HEK293 (cell line): Measurements from ENCODE around the gene SEC61A2.

Experiments
- BCL11B ChIP-seq: fragments of 450-650 bp; formaldehyde crosslinking; IDR thresholded peaks from 2 replicates; pipeline ENCODE4 v1.5.1; 2016; ENCODE audit warnings: low read depth, missing biosample characterization, missing genetic modification characterization
- FEZF1 ChIP-seq: fragments of 450-650 bp; formaldehyde crosslinking; IDR thresholded peaks from 2 replicates; pipeline ENCODE4 v1.5.1; 2016; ENCODE audit warnings: missing biosample characterization, missing genetic modification characterization
- HOXC10 ChIP-seq: sonication (generic); formaldehyde crosslinking; IDR thresholded peaks from 2 replicates; pipeline ENCODE4 v1.8.1; 2023; ENCODE audit warnings: mild to moderate bottlenecking, missing genetic modification reagents
- MEIS1 ChIP-seq: sonication (generic); formaldehyde crosslinking; IDR thresholded peaks from 2 replicates; pipeline ENCODE4 v1.8.1; 2022; ENCODE audit warnings: missing genetic modification reagents, mild to moderate bottlenecking, borderline replicate concordance
- TCF7L2 ChIP-seq: IDR thresholded peaks from 2 replicates; pipeline ENCODE4 v1.6.1; 2011; ENCODE audit warnings: low read depth, mild to moderate bottlenecking, inconsistent platforms, low read length, moderate library complexity, borderline replicate concordance
- WT1 ChIP-seq: fragments of 450-650 bp; formaldehyde crosslinking; IDR thresholded peaks from 2 replicates; pipeline ENCODE4 v1.5.1; 2016; ENCODE audit warnings: missing biosample characterization, missing genetic modification characterization
- ZBTB1 ChIP-seq: fragments of 450-650 bp; formaldehyde crosslinking; IDR thresholded peaks from 2 replicates; pipeline ENCODE4 v1.5.1; 2016; ENCODE audit warnings: missing biosample characterization, missing genetic modification characterization
- ZFP37 ChIP-seq: fragments of 450-650 bp; formaldehyde crosslinking; IDR thresholded peaks from 2 replicates; pipeline ENCODE4 v1.5.1; 2016; ENCODE audit warnings: missing biosample characterization, missing genetic modification characterization
- ZNF114 ChIP-seq: fragments of 450-650 bp; formaldehyde crosslinking; IDR thresholded peaks from 2 replicates; pipeline ENCODE4 v1.5.0; 2017; ENCODE audit warnings: missing biosample characterization, missing genetic modification characterization
- ZNF132 ChIP-seq: fragments of 450-650 bp; formaldehyde crosslinking; IDR thresholded peaks from 2 replicates; pipeline ENCODE4 v1.5.1; 2017; ENCODE audit warnings: missing biosample characterization, missing genetic modification characterization, borderline replicate concordance
- ZNF133 ChIP-seq: fragments of 450-650 bp; formaldehyde crosslinking; IDR thresholded peaks from 2 replicates; pipeline ENCODE4 v1.5.1; 2016; ENCODE audit warnings: missing biosample characterization, missing genetic modification characterization
- ZNF155 ChIP-seq: fragments of 450-650 bp; formaldehyde crosslinking; IDR thresholded peaks from 2 replicates; pipeline ENCODE4 v1.5.1; 2016; ENCODE audit warnings: missing biosample characterization, missing genetic modification characterization
- ZNF16 ChIP-seq: fragments of 450-650 bp; formaldehyde crosslinking; IDR thresholded peaks from 2 replicates; pipeline ENCODE4 v1.5.1; 2016; ENCODE audit warnings: low read depth, missing biosample characterization, missing genetic modification characterization
- ZNF169 ChIP-seq: fragments of 450-650 bp; formaldehyde crosslinking; IDR thresholded peaks from 2 replicates; pipeline ENCODE4 v1.5.1; 2016; ENCODE audit warnings: missing biosample characterization, missing genetic modification characterization
- ZNF174 ChIP-seq: fragments of 450-650 bp; formaldehyde crosslinking; IDR thresholded peaks from 2 replicates; pipeline ENCODE4 v1.5.0; 2017; ENCODE audit warnings: missing biosample characterization, mild to moderate bottlenecking, missing genetic modification characterization
- ZNF211 ChIP-seq: fragments of 450-650 bp; formaldehyde crosslinking; IDR thresholded peaks from 2 replicates; pipeline ENCODE4 v1.5.1; 2016; ENCODE audit warnings: low read depth, missing biosample characterization, missing genetic modification characterization
- ZNF239 ChIP-seq: fragments of 450-650 bp; formaldehyde crosslinking; IDR thresholded peaks from 2 replicates; pipeline ENCODE4 v1.5.1; 2016; ENCODE audit warnings: missing biosample characterization, missing genetic modification characterization
- ZNF350 ChIP-seq: fragments of 450-650 bp; formaldehyde crosslinking; IDR thresholded peaks from 2 replicates; pipeline ENCODE4 v1.5.0; 2017; ENCODE audit warnings: missing biosample characterization, mild to moderate bottlenecking, missing genetic modification characterization
- ZNF510 ChIP-seq: fragments of 450-650 bp; formaldehyde crosslinking; IDR thresholded peaks from 2 replicates; pipeline ENCODE4 v1.5.1; 2018; ENCODE audit warnings: mild to moderate bottlenecking, missing genetic modification characterization, missing biosample characterization; ENCODE audit not compliant: insufficient replicate concordance
- ZNF664 ChIP-seq: fragments of 450-650 bp; formaldehyde crosslinking; IDR thresholded peaks from 2 replicates; pipeline ENCODE4 v1.5.1; 2016; ENCODE audit warnings: missing biosample characterization, missing genetic modification characterization
- ZNF777 ChIP-seq: fragments of 450-650 bp; formaldehyde crosslinking; IDR thresholded peaks from 2 replicates; pipeline ENCODE4 v1.5.1; 2017; ENCODE audit warnings: missing biosample characterization, missing genetic modification characterization, borderline replicate concordance
- ZNF785 ChIP-seq: fragments of 450-650 bp; formaldehyde crosslinking; IDR thresholded peaks from 2 replicates; pipeline ENCODE4 v1.5.1; 2016; ENCODE audit warnings: missing biosample characterization, missing genetic modification characterization
- ZNF792 ChIP-seq: fragments of 450-650 bp; formaldehyde crosslinking; IDR thresholded peaks from 2 replicates; pipeline ENCODE4 v1.5.1; 2016; ENCODE audit warnings: missing biosample characterization, missing genetic modification characterization
- TF ChIP-seq, protein P1 (sequence below): fragments of 450-650 bp; formaldehyde crosslinking; IDR thresholded peaks from 2 replicates; pipeline ENCODE4 v1.5.1; 2016; ENCODE audit warnings: missing biosample characterization, missing genetic modification characterization
- TF ChIP-seq, protein P2 (sequence below): fragments of 450-650 bp; formaldehyde crosslinking; IDR thresholded peaks from 2 replicates; pipeline ENCODE4 v1.5.1; 2017; ENCODE audit warnings: missing biosample characterization, missing genetic modification characterization
- TF ChIP-seq, protein P3 (sequence below): fragments of 450-650 bp; formaldehyde crosslinking; IDR thresholded peaks from 2 replicates; pipeline ENCODE4 v1.5.0; 2017; ENCODE audit warnings: missing biosample characterization, missing genetic modification characterization, borderline replicate concordance
- TF ChIP-seq, protein P4 (sequence below): fragments of 450-650 bp; formaldehyde crosslinking; IDR thresholded peaks from 2 replicates; pipeline ENCODE4 v1.5.1; 2017; ENCODE audit warnings: missing biosample characterization, missing genetic modification characterization
- TF ChIP-seq, protein P5 (sequence below): sonication (generic); formaldehyde crosslinking; IDR thresholded peaks from 2 replicates; pipeline ENCODE4 v1.8.1; 2022; ENCODE audit warnings: mild to moderate bottlenecking, moderate library complexity, missing genetic modification reagents
- TF ChIP-seq, protein P6 (sequence below): fragments of 450-650 bp; IDR thresholded peaks from 2 replicates; pipeline ENCODE4 v1.5.1; 2018; ENCODE audit warnings: missing biosample characterization, mild to moderate bottlenecking, missing genetic modification characterization

Gene SEC61A2

DNA sequence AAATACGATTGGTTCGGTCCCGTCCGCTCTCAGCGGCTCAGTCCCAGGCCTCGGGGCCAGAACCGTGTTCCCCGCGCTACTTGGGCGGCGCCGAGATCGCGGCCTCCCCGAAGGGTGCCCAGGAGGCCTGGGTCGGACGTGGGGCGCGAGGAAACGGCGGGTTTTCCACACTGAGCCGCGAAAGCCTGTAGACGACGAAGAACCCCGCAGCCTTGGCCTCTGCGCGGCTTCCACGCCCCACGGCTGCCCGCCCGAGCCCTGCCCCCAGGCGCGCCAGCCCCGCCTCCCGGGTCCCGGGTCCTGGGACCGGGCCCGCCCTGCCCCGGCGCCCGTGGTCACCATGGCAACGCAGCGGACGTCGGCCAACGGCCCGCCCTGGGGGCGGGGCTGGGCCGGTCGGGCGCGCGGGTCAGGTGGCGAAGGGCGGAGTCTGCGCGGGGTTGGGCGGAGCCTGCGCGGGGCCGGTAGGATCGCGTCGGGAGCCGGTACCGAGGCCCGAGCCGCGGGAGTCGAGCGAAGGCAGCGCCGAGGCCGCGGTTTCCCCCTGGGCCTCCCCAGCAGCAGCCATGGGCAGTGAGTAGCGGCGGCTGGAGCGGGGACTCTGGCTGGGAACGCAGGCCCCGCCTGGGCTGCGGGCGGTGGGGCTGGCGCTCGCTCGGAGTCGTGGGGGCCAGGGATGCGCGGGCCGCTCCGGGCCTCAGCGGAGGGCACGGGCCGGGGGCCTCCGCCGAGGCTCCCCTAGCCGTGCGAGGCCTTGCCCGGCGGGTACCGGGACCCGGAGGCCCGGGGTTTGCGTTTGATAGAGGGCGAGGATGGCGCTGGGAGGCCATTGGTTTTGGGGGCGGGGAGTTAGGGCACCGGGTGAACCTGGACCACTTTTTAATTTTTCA is at the start of gene SEC61A2 (continued):
- TF ChIP-seq ZNF155 (tag by site-specific recombination) (no peak), WT1 (tag by site-specific recombination) (no peak), ZNF239 (tag by site-specific recombination) (no peak), ZNF132 (no peak), ZNF114 (no peak), ZNF133 (no peak), ZNF169 (tag by site-specific recombination) (no peak), ZNF664 (tag by site-specific recombination) (no peak), HOXC10 (CRISPR knock-in tag) (no peak), ZNF174 (no peak; the same call in 1 of the 2 replicates), ZNF785 (tag by site-specific recombination) (no peak), TCF7L2 (no peak), ZNF350 (tag by site-specific recombination) (no peak), ZNF510 (no peak), MEIS1 (CRISPR knock-in tag) (no peak), BCL11B (tag by site-specific recombination) (no peak), ZNF16 (tag by site-specific recombination) (no peak), ZNF211 (tag by site-specific recombination) (no peak), ZBTB1 (tag by site-specific recombination) (no peak), ZNF777 (tag by site-specific recombination) (no peak), ZNF792 (tag by site-specific recombination) (no peak), FEZF1 (tag by site-specific recombination) (no peak), ZFP37 (tag by site-specific recombination) (no peak)
- TF ChIP-seq, protein P1, sequence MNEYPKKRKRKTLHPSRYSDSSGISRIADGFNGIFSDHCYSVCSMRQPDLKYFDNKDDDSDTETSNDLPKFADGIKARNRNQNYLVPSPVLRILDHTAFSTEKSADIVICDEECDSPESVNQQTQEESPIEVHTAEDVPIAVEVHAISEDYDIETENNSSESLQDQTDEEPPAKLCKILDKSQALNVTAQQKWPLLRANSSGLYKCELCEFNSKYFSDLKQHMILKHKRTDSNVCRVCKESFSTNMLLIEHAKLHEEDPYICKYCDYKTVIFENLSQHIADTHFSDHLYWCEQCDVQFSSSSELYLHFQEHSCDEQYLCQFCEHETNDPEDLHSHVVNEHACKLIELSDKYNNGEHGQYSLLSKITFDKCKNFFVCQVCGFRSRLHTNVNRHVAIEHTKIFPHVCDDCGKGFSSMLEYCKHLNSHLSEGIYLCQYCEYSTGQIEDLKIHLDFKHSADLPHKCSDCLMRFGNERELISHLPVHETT (tag by site-specific recombination), result 0 out of 2 replicates have a peak, but pooled peaks have one; percentile 17
- TF ChIP-seq, protein P2, sequence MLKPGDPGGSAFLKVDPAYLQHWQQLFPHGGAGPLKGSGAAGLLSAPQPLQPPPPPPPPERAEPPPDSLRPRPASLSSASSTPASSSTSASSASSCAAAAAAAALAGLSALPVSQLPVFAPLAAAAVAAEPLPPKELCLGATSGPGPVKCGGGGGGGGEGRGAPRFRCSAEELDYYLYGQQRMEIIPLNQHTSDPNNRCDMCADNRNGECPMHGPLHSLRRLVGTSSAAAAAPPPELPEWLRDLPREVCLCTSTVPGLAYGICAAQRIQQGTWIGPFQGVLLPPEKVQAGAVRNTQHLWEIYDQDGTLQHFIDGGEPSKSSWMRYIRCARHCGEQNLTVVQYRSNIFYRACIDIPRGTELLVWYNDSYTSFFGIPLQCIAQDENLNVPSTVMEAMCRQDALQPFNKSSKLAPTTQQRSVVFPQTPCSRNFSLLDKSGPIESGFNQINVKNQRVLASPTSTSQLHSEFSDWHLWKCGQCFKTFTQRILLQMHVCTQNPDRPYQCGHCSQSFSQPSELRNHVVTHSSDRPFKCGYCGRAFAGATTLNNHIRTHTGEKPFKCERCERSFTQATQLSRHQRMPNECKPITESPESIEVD, result no peak
- TF ChIP-seq, protein P3, sequence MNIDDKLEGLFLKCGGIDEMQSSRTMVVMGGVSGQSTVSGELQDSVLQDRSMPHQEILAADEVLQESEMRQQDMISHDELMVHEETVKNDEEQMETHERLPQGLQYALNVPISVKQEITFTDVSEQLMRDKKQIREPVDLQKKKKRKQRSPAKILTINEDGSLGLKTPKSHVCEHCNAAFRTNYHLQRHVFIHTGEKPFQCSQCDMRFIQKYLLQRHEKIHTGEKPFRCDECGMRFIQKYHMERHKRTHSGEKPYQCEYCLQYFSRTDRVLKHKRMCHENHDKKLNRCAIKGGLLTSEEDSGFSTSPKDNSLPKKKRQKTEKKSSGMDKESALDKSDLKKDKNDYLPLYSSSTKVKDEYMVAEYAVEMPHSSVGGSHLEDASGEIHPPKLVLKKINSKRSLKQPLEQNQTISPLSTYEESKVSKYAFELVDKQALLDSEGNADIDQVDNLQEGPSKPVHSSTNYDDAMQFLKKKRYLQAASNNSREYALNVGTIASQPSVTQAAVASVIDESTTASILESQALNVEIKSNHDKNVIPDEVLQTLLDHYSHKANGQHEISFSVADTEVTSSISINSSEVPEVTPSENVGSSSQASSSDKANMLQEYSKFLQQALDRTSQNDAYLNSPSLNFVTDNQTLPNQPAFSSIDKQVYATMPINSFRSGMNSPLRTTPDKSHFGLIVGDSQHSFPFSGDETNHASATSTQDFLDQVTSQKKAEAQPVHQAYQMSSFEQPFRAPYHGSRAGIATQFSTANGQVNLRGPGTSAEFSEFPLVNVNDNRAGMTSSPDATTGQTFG (tag by site-specific recombination), result no peak
- TF ChIP-seq, protein P4, sequence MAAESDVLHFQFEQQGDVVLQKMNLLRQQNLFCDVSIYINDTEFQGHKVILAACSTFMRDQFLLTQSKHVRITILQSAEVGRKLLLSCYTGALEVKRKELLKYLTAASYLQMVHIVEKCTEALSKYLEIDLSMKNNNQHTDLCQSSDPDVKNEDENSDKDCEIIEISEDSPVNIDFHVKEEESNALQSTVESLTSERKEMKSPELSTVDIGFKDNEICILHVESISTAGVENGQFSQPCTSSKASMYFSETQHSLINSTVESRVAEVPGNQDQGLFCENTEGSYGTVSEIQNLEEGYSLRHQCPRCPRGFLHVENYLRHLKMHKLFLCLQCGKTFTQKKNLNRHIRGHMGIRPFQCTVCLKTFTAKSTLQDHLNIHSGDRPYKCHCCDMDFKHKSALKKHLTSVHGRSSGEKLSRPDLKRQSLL (tag by site-specific recombination), result no peak
- TF ChIP-seq, protein P5, sequence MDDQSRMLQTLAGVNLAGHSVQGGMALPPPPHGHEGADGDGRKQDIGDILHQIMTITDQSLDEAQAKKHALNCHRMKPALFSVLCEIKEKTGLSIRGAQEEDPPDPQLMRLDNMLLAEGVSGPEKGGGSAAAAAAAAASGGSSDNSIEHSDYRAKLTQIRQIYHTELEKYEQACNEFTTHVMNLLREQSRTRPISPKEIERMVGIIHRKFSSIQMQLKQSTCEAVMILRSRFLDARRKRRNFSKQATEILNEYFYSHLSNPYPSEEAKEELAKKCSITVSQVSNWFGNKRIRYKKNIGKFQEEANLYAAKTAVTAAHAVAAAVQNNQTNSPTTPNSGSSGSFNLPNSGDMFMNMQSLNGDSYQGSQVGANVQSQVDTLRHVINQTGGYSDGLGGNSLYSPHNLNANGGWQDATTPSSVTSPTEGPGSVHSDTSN (CRISPR knock-in tag), result no peak; the same call in 1 of the 2 replicates
- TF ChIP-seq, protein P6, sequence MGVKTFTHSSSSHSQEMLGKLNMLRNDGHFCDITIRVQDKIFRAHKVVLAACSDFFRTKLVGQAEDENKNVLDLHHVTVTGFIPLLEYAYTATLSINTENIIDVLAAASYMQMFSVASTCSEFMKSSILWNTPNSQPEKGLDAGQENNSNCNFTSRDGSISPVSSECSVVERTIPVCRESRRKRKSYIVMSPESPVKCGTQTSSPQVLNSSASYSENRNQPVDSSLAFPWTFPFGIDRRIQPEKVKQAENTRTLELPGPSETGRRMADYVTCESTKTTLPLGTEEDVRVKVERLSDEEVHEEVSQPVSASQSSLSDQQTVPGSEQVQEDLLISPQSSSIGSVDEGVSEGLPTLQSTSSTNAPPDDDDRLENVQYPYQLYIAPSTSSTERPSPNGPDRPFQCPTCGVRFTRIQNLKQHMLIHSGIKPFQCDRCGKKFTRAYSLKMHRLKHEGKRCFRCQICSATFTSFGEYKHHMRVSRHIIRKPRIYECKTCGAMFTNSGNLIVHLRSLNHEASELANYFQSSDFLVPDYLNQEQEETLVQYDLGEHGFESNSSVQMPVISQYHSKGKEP (tag by site-specific recombination), result 0 out of 2 replicates have a peak, but pooled peaks have one; percentile 28
